Loucy (cell line): ENCODE results near the gene CHRNB4.

ENCODE experiments used
- EZH2phosphoT487 ChIP-seq: fragments of 200-600 bp; IDR thresholded peaks from 2 replicates; pipeline ENCODE4 v1.6.1; 2018; ENCODE audit warnings: antibody characterized with exemption, mild to moderate bottlenecking, moderate library complexity, borderline replicate concordance
- TF ChIP-seq, protein P1 (sequence below): fragments of 200-600 bp; sonication (generic); conservative IDR thresholded peaks from 2 replicates; pipeline ENCODE4 v1.5.1; 2014; ENCODE audit warnings: mild to moderate bottlenecking, antibody characterized with exemption, low read length

DNA sequence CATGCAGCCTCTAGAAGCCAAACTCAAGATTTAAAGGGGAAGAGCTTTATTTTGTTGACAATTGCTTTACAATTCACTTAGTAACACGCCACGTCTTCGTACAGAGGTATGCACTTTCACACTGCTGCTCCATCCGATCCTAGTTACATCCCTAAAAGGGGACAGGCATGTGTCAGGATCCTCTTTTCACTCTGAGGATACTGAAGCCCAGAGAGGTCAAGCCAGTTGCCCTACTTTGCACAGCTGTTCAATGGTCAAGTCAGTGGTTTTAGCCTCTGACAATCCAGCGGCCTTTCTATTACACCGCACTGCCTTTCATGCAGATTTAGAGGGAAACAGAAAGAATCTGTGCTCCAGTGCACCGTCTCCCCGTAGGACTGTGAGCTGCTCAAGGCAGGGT, 44.9 kb upstream of the CHRNB4 start:
- TF ChIP-seq, protein P1, sequence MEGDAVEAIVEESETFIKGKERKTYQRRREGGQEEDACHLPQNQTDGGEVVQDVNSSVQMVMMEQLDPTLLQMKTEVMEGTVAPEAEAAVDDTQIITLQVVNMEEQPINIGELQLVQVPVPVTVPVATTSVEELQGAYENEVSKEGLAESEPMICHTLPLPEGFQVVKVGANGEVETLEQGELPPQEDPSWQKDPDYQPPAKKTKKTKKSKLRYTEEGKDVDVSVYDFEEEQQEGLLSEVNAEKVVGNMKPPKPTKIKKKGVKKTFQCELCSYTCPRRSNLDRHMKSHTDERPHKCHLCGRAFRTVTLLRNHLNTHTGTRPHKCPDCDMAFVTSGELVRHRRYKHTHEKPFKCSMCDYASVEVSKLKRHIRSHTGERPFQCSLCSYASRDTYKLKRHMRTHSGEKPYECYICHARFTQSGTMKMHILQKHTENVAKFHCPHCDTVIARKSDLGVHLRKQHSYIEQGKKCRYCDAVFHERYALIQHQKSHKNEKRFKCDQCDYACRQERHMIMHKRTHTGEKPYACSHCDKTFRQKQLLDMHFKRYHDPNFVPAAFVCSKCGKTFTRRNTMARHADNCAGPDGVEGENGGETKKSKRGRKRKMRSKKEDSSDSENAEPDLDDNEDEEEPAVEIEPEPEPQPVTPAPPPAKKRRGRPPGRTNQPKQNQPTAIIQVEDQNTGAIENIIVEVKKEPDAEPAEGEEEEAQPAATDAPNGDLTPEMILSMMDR = no peak
- no peak for TF ChIP-seq EZH2phosphoT487
